ENCODE measurements around the gene ACE.

Gene ACE

DNA sequence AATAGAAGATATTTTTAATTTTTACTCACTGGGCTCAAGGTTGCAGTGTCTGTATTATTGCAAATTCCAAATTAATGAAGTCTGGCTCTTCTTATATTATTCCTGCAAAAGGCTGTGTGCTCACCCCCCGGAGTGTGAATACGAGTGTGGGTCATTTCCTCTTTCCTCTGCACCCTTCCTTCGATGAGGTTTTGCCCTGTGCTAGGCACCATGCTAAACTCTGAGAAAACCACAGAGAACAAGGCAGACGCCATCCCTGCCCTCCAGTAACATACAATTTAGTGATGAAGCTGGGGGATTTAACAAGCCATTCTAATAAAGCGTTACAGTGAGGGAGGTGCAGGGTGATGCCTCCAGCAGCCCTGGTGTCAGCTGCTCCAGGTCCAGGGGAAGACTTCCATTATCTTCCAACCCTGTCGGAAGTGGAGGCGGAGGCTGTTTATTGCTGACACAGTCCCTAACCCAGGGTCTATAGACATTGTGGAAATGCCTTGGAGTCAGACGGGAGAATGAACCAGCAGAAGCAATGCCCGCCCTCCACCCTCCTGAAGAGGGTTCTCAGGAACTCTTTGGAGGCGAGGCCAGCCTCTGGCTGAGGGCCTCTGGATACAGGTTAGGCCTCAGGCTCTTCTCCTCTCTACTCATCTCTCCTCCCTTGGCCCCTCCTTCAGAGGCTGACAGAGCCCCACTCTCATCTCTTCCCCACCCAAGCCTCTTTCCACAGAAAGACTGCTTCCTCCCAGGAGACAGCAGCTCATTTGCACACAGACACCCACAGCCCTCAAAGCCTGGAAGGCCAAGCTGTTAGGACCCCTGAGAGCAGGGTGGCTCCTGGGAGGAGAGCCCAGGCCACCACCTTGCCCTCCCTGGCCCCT is 2.0 kb upstream of the ACE start:
- DNase-seq (ENCODE audit: low spot score) = no peak

DNA sequence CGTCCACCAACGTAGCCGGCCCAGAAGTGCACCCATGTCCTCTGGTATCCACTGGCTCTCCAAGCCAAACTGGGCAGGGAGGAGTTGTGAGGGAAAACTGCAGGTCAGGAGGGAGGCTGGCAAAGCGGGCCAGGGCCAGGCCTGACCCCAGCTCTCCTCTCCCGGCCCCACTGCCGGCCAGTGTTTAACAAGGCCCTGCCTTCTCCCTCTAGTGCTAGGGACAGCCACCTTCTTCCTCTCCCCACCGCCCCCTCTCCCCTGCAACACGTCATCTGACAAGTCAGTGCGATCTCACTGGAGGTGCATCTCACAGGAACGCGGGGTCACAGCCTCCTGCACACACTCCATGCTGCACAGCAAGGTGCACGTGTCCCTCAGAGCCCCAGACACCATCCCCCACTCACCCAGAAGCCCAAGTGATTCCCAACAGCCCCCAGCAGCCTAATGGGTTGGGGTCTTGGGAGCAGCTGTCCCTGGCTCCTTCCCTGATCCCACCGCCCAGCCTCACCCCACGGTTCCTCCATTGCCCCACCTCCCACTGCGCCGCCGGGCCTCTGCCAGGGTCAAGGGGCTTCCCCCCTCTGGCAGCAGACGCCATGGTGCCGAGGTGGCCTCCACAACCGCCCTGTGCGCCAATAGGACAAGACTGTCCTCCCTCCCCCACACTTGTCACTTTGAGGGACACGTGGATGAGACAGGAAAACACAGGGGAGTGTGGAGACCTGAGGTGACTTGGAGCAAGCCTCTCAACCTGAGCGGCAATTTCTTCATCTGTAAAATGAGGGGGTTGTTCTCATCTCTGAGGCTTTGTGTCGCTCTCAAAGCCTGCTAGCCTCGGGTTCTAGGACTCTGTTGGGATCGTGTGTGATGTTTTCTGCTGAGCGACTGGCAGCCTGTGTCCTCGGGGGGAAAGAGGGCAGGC is 1.1 kb upstream of the ACE start:
- no peak for DNase-seq (ENCODE audit: low spot score)

DNA sequence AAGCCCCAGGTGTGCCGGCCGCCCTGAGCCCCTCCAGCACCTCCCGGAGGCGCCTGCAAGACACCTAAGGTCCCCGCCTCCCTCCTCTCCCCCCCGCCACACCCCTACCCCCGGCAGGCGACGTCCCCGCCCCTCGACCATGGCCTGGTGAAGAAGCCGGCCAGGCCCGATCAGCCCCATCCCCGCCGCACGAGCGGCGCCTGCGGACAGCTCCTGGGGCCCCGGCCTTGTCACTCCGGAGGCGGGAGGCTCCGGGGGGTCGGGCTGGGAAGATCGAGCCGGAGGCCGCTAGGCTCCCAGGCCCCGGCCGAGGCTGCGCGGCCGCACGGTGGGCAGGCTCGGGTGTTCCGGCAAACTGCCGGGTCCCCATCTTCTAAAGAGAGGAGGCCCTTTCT is 405 bp upstream of the ACE start:
- DNase-seq (ENCODE audit: low spot score) = no peak

DNA sequence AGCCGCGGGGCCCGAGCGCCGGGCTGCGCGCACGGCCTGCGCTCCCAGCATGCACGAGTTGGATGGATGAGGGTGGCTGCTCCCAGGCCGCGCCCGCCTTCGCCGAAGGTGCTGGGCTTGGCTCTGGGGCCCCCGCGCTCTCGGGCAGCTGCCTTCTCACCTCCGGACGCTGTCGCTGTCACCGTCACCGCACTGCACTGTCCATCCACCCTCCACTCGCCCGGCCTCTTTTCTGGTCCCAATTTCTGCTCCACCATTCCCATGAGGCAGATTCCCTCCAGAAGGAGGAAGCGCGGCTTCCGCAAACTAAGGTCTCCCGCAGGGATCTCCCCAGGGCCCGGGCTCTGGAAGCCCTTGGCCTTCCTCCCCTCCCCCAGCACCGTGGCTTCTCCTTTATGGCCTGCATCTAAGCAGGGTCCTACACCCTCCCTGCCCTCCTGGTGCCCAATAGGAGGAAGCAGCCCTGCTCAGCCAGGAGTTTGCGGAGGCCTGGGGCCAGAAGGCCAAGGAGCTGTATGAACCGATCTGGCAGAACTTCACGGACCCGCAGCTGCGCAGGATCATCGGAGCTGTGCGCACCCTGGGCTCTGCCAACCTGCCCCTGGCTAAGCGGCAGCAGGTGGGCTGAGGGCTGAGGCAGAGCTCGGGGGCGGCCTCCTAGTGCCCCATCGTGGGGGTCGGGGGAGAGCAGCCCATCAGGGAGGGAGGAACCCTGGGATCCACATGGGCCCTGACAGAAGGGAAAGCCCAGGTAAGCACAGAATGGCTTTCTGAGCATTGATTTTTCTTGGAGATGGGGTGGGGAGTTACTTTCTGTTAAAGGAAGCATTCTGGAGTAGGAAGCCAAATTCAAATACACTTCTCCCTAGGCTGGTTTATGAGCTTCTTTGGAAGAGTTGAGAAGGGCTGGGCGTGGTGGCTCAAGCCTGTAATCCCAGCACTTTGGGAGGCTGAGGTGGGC is 899 bp downstream of the ACE start:
- DNase-seq (ENCODE audit: low spot score) = no peak

DNA sequence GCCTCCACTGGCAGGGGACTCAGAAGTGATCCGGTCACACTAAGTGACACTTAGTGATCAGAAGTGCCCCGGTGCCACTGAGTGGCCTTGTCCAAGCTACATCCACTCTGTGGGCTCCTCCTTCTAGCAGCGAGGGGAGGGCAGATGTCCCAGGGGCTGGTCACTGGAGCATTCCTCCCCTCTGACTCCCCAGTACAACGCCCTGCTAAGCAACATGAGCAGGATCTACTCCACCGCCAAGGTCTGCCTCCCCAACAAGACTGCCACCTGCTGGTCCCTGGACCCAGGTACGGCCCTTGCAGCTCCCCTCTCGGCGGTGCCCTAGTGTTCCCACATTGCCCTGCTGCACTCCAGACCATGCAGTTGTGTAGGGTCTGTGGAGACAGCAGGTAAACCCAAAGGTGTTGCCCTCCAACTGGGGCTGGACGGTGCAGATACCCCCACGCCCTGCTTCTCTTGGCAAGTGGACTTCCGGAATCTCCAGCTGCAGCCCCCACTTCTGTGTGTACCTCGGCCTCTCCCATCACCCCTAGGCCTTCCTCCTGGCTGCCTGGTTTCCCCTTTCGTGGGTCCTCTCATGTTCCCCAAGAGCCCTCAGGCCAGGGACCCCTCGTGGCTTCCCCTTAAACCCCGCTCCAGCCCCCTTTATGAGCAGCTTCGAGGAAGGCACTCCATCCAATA is 2.1 kb downstream of the ACE start:
- DNase-seq (ENCODE audit: low spot score) = peak; percentile 96

DNA sequence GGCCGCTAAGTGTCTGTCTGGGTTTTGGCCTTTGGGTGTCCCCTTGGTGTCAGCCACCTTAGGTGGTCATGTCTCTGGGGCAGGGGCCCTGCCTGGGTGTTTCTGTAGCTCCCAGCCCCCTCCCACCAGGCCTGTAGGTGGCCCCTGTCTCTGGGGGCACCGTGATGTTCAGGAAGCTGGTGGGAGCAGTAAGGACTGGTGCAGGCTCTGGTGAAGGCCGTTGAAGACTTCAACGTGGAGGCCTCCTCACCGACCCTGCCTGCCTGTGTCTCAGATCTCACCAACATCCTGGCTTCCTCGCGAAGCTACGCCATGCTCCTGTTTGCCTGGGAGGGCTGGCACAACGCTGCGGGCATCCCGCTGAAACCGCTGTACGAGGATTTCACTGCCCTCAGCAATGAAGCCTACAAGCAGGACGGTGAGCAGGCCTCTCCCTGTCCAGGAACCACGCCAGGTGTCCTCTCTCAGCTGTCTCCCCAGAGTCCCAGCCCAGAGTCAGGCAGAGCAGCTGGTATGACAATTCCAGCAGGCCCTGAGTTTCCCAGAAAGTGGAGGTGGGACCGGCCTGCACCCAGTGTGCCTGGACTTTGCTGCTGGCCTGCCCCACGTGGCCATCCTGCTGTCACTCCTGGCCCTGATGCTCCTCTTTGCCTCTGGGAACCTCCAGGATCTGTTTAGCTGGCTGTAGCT is 2.8 kb downstream of the ACE start:
- DNase-seq (ENCODE audit: low spot score) = peak; percentile 46

DNA sequence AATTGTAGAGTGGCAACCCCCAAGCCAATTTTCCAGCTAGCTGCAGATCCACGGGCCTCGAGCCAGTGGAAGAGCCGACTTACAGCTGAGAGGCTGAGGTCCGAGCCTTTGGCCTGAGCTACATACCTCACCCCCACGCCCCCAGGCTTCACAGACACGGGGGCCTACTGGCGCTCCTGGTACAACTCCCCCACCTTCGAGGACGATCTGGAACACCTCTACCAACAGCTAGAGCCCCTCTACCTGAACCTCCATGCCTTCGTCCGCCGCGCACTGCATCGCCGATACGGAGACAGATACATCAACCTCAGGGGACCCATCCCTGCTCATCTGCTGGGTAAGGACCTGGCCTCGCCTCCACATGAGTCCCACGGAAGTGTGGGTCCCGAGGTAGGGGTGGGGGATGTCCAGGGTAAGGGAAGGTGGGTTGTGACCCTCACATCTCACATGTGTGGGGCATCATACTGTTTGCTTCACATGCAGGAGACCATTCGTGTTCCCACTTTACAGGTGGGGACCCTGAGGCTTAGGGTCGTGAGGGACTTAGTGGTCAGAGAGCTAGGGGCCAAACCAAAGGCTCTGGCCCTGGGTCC is 3.4 kb downstream of the ACE start:
- peak; percentile 35 for DNase-seq (ENCODE audit: low spot score)

DNA sequence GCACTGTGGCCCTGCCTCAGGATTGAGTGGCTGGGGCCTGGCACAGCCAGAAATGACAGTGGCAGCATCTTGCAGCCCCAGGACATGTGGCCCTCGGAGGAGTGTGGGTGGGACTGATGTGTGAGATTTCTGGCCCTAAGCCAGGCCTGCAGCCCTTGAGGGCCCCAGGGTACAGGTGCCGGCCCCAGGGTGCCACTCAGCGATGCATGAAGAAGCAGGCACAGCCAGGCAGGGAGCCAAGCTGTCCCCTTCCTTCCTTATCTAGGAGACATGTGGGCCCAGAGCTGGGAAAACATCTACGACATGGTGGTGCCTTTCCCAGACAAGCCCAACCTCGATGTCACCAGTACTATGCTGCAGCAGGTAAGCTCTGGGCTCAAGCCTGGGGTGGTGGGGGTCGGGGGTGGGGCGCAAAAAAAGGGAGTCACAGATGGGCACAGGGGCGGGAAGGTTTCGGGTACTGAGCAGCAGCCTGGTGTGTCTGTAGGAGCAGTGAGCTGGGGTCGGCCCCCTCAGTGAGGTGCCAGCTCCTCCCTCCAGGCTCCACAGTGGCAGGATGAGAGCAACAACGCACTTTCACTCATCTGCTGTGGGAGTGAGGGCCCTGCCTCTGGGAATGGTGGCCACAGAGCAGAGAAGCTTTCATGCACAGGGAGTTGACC is 4.1 kb downstream of the ACE start:
- DNase-seq (ENCODE audit: low spot score) = peak; percentile 51

DNA sequence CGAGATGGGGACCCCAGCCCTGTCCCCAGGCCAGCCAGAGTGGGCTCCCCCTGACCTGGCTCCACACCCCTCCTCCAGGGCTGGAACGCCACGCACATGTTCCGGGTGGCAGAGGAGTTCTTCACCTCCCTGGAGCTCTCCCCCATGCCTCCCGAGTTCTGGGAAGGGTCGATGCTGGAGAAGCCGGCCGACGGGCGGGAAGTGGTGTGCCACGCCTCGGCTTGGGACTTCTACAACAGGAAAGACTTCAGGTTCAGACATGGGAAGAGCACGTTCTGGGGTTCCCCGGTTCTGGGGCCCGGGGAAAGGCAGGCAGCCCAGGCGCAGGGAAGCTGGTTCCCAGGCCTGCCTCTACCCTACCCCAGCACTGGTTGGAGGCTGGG is 4.6 kb downstream of the ACE start:
- DNase-seq (ENCODE audit: low spot score) = peak; percentile 43

DNA sequence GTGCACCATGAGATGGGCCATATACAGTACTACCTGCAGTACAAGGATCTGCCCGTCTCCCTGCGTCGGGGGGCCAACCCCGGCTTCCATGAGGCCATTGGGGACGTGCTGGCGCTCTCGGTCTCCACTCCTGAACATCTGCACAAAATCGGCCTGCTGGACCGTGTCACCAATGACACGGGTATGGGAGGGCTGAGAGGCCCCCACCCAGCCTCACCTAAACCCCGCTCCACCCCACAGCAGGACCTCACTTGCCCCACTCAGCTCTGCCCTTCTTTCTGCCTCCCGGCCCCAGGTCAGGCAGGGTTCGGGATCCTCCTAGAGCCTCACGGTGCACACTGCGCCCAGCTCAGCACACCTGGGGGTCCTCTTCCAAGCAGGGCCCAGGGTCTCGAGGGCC is 5.6 kb downstream of the ACE start:
- DNase-seq (ENCODE audit: low spot score) = peak; percentile 44

DNA sequence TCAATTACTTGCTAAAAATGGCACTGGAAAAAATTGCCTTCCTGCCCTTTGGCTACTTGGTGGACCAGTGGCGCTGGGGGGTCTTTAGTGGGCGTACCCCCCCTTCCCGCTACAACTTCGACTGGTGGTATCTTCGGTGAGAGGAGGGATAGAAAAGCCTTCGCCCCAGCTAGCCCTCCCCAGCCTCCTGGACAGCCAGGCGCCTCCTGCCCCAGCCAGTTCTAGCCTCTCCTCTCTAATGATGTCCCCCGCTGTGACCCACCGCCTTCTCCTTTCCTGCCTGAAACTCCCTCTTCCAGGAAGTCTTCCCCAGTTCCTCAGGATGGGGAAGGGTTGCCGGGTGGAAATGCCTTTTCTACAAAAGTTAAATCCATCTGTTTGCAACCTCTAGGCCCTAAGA is 6.2 kb downstream of the ACE start:
- peak; percentile 36 for DNase-seq (ENCODE audit: low spot score)

DNA sequence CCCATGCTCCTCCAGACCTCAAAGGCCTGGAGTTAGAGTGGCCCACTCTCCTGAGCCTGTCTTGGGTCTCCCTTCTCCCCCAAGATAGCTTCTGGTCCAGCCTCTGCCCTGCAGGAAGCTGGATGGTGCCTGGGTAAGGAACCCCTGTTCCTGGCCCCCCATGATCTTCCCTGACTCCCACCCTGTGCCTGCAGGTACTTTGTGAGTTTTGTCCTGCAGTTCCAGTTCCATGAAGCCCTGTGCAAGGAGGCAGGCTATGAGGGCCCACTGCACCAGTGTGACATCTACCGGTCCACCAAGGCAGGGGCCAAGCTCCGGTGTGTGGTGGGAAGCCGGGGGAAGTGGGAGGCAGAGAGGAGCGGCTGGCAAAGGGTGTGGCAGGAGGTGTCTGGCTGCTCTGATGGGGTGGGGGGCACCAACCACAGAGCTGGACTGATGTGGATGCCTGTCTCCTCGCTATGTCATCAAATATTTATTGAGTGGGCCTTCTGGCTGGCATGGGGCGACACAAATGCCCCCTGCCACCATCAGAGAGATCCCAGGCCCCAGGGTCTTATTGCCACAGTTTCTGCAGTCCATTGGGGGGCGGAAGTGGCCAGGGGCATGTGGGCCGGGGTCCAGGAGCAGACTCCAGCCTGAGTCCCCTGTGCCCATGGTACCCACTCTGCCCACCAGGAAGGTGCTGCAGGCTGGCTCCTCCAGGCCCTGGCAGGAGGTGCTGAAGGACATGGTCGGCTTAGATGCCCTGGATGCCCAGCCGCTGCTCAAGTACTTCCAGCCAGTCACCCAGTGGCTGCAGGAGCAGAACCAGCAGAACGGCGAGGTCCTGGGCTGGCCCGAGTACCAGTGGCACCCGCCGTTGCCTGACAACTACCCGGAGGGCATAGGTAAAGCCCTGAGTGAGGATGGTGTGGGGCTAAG is 7.1 kb downstream of the ACE start:
- DNase-seq (ENCODE audit: low spot score) = peak; percentile 34

DNA sequence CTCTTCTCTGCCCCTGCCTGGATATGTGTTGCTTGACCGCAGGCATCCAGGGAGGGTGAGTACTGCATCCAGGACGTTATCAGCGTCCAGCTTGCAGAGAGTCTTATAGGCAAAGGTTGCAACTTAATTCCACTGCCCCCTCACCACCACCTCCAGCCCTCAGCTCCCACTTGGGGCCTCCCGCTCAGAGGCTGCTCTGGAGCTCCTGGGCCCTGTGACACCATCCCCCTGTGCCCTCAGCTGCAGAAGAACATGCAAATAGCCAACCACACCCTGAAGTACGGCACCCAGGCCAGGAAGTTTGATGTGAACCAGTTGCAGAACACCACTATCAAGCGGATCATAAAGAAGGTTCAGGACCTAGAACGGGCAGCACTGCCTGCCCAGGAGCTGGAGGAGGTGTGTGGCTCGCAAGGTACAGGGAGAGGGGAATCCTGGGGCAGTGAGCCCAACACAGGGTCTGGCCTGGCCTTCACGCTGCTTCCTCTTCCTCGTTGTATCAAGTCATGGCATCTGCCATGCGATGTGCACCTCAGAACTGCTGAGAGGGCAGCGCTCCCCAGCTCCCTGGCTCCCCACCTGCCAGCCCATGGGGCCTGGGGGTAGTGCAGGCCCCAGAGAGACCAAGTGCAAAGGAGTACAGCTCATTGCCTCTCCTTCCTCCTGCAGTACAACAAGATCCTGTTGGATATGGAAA is 9.6 kb downstream of the ACE start:
- peak; percentile 34 for DNase-seq (ENCODE audit: low spot score)

DNA sequence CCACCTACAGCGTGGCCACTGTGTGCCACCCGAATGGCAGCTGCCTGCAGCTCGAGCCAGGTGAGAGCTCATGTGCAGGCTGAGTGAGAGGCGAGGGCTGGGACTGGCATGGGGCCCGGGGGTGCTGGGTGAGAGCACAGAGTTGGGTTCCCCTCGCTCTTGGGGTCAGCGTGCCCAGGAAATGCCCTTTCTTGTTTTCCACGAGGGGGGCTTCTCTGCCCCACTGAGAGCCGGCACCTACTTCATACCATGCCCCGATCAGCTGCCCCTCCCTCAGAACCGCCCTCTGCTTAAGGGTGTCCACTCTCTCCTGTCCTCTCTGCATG is 10.1 kb downstream of the ACE start:
- DNase-seq (ENCODE audit: low spot score) = no peak

DNA sequence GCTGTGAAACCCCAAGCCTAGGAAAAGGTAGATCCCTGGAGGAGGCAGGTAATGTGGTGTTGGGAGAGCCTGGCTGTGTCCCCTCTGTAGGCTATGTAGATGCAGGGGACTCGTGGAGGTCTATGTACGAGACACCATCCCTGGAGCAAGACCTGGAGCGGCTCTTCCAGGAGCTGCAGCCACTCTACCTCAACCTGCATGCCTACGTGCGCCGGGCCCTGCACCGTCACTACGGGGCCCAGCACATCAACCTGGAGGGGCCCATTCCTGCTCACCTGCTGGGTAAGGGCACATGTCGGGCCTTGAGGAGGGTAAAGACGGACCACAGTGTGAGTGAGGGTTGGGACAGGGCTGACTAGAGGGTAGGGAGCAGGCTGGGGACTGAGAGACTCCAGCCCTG is 12.0 kb downstream of the ACE start:
- no peak for DNase-seq (ENCODE audit: low spot score)

DNA sequence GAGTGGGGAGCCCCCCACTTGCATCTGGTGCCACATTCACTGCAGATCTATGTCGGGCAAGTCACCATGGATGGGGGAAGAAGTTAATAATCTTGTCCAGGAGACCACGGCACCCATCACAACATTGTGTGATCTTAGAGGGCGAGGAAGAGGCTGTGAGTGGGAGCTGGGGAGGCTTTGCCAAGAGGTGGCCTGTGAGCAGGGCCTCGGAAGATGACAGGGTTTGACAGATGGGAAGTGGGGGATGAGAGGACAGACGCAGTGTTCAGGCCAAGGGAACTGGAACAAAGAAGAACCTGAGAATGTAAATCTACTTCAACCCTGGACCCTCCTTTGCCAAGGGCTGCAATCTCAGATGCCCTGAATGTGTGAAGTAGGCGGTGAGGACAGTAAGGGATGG is 12.4 kb downstream of the ACE start:
- DNase-seq (ENCODE audit: low spot score) = no peak

DNA sequence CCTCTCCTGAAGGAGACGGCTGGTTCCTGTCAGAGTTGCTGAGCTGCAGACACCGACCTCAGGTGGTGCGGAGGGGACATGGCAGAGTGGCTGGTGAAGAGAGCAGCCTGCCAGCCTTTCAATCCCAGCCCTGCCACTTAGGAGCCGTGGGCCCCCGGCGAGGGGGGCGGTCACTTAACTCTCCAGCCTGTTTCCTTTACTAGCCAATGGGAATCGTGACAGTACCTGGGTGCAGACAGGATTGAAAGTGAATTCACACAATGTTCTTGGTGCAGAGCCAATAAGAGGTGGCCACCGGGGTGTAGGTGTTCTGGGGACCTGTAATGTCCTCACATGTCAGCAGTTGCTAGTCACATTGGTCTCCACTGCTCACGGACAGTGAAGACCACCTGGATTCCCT is 13.5 kb downstream of the ACE start:
- no peak for DNase-seq (ENCODE audit: low spot score)

DNA sequence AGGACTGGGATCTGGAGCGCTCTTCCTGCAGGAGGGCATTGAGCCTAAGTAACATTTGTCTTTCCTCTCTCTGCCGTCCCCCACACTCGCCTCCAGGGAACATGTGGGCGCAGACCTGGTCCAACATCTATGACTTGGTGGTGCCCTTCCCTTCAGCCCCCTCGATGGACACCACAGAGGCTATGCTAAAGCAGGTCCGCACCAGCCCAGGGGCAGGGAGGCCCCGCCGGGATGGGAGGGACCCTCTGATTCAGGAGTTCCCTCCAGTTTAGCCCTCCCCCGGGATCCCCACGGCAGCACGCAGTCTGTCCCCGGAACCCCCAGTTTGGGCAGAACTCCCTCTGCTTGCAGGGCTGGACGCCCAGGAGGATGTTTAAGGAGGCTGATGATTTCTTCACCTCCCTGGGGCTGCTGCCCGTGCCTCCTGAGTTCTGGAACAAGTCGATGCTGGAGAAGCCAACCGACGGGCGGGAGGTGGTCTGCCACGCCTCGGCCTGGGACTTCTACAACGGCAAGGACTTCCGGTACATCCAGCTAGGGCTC is 14.1 kb downstream of the ACE start:
- no peak for DNase-seq (ENCODE audit: low spot score)
